Prostate gland (tissue), 2 donors: ENCODE results near the gene TET2.

Experiments
- CTCF ChIP-seq, 4 experiments: fragments of 200-600 bp in 2 of 4; fragments of 450-650 bp in 2 of 4; sonication (generic) in 2 of 4; IDR thresholded peaks; 1 replicate in 3 of 4; 2 replicates in 1 of 4; pipeline ENCODE4 v1.5.1; 2016 to 2019; ENCODE audit warnings: antibody characterized with exemption in 4 of 4, mild to moderate bottlenecking in 2 of 4, moderate library complexity in 2 of 4
- POLR2A ChIP-seq: fragments of 450-650 bp; IDR thresholded peaks from one replicate; pipeline ENCODE4 v1.6.1; 2016; ENCODE audit warnings: antibody characterized with exemption, mild to moderate bottlenecking

- TF ChIP-seq CTCF (IDR thresholded peaks at IDR 0.05) = no peak
- no peak for TF ChIP-seq POLR2A
Measured at GRCh38 chr4:105154576-105154975, 7.9 kb downstream of the TET2 start.
